ENCODE data around the gene FAM222B.
"Not testable (repeated sequence)": the region's sequence is repeated elsewhere in the genome, so short reads cannot be mapped to it uniquely, and the experiment has no call there.

FAM222B gene

DNA sequence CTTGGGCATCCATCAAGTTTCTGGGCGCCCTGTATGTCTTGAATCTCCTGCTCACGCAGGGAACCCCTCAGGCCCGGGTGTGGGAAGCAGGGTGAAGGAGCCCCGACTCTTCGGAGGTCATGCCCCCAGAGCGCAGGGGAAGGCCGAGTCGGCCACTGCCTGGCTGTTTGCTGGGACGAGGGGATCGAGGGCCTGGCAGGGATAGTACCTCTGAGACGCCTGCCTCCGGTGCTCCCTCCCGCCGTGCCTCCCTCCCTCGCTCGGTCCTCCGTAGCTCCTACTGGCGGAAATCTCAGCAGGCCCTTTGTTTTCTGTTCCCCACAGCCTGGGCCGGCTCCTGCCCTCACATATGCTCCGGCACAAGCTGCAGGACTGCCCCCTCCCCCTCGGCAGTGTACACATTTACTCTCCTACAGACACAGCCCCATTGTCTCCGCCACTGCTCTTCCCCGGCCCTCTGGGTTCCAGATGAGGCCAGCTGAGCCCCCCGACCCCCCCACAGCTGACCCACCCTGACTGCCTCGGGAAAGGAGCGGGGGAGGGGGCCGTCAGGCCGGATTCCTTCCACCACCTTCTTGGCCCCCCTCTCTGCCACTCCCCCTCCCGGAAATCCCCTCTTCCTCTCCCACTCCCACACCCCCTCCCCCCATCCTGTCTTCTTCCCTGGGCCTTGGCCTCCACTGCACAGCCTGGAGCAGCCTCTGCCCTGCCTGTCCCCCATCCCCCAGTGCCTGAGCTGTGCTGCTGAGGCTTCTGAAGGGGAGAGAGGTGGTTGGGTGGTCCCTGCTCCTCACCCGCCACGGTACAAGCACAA lies 97.4 kb downstream of the FAM222B start:
- DNase-seq (ENCODE audit: low spot score), result peak; percentile 57

DNA sequence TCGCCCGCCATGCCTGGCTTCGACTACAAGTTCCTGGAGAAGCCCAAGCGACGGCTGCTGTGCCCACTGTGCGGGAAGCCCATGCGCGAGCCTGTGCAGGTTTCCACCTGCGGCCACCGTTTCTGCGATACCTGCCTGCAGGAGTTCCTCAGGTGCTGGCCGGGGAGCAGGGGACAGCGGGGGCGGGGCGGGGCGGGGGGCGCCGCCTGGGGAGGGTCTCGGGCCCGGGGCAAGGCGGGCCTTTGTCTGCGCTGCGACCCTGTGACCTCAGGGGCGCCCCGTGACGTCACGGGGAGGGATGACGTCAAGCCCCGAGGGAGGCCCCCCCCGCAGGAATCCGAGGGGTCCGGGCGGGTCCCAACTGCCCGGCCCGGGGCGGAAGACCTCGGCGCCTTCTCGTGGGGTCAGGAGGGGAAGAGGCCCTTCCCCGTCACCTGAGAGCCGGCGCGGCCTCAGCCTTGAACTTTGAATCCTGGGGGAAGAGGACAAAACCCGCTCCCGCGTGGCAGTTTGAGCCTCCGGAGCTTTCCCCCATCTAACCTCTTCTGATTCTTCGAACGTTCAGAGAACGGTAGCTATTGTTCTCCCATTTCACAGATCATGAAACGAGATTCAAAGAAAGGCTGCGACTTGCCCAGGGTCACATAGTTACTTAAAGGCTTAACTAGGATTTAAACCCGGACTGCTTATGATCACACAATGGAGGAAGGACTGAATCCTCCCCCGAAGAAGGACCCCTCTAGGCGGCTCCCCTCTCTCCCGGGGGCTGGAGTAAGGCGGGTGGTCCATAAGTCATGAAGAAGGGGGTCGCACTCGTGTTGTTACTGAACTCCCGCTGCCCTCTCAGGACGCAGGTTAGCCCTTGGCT lies 98.3 kb downstream of the FAM222B start:
- DNase-seq (ENCODE audit: low spot score), result peak; percentile 69

DNA sequence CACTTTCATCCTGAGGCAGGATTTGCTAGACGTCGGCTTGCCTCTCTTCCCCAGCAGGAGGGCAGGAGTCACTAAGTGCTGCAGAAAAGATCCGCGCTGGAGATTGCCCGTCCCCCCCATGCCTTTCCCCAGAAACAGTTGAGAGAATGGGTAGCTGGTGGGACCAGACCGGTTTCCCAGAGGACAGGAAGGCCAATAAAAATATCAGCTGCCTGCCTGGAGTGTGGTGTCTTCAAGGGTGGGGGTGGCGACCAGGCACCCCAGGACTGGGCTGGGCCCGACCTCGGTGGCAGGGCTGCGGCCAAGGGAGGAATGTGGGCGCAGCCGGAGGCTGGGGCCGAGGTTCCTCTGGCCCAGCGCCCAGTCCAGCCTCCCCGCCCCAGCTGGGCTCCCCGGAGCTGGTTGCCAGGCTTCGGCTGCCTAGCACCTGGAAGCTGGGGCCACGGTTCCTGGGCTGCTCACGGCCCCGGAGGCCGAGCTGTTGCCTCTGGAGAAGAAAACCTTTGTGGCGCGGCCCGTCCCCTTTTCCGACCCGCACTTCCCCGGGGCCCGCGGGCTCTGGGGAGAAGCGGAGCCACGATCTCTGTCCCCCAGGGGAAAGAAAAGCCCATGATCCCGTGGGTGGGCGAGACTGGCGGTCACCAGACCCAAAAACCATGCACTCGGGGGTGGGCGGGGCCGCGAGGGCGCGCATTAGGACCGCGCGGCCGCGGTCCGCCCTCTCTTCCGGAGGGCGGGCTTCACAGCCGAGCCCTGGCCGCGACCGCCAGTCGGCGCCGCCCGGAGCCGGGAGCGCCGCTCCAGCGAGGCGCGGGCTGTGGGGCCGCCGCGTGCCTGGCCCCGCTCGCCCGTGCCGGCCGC lies 99.1 kb downstream of the FAM222B start, which contains the start of gene TRAF4:
TSS of gene TRAF4 (plus strand) at position 769 of the 861 bp plus-strand sequence. CDS start 102 bp downstream, outside the sequence.
- DNase-seq (ENCODE audit: low spot score), result peak; percentile 92

DNA sequence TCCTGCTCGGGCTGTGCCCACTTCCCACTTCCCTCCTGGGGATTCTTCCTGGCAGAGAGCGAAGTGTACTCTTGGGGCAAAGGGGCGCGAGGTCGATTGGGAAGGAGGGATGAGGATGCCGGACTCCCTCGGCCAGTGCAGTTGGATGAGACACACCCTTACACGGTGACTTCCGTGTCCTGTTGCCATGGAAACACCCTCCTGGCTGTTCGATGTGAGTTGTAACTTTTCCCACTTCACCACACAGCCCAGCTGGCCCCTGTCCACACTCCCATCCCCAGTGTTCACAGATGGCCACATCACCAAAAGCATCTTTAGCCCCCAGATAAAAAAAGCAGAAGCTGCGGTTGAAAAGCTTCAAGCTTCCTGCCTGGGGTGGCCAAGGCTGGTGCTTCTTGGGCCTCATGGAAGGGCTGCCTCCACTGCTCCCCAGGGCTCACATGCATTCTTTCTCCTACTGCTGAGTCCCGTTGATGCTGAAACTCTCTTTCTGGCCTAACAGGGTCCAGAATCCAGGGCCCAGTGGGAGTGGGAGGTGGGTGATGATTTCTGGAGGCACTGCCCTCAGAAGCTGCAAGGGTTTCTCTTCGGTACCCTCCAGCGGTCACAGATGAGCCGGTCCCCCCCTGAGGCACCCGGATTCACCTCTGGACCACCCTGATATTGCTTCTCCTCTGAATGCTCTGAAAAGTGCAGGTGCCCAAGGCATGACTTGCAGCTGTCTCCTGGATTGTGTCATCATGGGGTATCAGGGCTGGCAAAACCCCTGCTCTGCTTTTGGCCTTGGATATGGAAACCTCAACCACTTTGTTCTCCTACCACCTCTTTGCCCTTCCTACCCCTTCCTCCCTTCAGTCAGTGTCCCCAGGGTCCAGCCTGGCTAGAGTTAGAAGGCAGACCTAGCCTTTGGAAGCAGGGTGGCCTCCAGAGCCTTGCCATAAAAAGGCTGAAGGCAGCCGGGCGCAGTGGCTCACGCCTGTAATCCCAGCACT lies 100.9 kb downstream of the FAM222B start:
- DNase-seq (ENCODE audit: low spot score), result no peak

DNA sequence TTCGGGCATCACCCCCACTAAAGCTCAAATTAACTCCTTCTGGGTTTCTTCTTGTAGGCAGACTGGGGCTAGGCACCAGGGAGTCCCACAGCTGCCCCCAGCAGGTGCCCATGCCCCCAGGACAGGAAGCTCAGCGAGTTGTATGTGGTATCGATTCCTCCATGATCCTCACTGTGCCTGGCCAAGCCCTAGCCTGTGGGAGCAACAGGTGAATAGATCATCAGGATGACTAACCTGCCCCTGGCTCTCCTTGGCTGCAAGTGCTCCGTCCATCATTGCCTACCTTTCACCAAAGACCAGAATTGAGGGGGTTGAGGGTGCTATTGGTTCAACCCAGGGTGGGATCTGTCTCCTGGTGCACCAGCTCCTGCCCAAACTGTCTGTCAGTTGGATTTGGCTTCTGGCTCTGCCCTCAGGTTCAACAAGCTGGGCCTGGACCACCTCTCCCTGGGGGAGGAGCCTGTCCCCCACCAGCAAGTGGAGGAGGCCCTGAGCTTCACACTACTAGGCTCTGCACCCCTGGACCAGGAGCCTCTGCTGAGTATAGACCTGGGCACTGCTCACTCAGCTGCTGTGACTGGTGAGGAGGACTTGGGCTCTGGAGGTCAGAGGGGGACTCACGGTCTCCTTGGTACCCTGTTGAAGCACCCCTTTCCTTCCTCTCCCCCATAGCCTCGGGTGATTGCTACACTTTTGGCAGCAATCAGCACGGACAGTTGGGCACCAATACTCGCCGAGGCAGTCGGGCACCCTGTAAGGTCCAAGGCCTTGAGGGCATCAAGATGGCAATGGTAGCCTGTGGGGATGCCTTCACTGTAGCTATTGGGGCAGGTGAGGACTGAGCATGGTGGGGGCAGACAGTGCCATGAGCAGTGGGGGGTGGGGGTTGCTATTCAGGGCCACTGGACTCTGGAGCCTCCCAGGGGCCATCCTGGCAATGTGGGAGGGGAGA lies 101.9 kb downstream of the FAM222B start:
- no peak for DNase-seq (ENCODE audit: low spot score)

DNA sequence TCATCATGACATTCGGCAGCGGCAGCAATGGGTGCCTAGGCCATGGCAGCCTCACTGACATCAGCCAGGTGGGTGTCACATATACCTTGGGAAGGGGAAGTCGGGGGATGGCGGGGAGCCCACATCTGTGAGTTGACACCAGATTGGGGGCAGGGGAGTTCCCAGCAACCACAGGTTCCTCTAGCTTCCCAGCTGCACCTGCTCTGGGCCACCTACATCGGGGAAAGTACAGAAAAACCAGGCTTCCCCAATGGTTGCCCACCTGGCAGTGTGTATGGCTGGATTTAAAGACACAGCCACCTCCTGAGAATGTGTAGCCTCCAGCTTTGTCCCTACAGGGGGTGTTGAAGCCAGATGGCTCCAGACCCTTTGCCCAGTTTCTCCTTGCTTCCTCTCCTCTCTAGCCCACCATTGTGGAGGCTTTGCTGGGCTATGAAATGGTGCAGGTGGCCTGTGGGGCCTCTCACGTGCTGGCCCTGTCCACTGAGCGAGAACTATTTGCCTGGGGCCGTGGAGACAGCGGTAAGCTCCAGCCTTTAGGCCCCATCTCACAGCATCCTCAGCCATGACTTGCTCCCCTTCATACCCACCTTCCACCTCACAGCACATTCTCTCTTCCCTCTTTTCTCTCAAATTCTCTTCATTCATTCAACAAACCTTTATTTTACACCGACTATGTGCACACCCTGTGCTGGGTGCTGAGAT lies 103.8 kb downstream of the FAM222B start:
- no peak for DNase-seq (ENCODE audit: low spot score)

DNA sequence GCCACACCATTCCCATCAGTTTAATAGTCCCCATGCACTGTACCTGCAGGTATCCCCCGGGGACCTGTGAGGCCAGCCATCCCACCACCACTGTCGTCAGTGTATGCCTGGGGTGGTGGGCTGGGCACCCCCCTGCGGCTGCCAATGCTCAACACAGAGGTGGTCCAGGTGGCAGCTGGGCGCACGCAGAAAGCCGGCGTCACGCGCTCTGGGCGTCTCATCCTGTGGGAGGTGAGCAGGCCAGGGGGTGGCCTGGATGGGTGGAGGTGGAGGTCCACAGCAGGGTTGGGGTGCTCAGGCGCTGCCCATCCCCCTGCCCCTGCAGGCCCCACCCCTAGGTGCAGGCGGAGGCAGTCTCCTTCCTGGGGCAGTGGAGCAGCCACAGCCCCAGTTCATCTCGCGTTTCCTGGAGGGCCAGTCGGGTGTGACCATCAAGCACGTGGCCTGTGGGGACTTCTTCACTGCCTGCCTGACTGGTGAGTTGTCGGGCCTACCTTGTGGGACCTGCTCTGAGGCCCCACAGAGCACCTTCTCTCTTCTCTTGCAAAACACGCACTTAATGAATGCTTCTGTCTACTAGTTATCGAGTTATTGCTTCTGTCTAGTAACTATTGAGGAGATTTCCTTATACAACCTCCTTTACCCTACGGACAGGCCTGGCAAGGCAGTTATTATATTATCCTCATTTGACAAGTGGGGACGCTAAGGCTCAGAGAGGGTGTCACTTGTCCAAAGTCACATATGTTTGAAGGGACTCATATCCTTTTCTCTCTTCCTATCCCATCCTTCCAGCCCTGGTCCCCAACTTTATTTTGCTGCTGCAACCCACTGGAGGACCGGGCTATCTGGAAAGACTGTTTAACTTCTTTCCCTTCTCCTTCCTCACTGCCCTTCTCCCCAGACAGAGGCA lies 104.6 kb downstream of the FAM222B start:
- no peak for DNase-seq (ENCODE audit: low spot score)

DNA sequence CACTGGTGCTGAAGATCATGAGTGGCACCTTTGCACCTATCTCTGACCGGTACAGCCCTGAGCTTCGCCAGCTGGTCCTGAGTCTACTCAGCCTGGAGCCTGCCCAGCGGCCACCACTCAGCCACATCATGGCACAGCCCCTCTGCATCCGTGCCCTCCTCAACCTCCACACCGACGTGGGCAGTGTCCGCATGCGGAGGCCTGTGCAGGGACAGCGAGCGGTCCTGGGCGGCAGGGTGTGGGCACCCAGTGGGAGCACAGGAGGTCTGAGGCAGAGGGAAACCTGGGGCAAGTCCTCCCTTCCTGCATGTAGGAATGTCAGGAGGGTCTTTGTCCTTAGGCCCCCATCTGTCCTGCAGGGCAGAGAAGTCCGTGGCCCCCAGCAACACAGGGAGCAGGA lies 105.3 kb downstream of the FAM222B start:
- no peak for DNase-seq (ENCODE audit: low spot score)

DNA sequence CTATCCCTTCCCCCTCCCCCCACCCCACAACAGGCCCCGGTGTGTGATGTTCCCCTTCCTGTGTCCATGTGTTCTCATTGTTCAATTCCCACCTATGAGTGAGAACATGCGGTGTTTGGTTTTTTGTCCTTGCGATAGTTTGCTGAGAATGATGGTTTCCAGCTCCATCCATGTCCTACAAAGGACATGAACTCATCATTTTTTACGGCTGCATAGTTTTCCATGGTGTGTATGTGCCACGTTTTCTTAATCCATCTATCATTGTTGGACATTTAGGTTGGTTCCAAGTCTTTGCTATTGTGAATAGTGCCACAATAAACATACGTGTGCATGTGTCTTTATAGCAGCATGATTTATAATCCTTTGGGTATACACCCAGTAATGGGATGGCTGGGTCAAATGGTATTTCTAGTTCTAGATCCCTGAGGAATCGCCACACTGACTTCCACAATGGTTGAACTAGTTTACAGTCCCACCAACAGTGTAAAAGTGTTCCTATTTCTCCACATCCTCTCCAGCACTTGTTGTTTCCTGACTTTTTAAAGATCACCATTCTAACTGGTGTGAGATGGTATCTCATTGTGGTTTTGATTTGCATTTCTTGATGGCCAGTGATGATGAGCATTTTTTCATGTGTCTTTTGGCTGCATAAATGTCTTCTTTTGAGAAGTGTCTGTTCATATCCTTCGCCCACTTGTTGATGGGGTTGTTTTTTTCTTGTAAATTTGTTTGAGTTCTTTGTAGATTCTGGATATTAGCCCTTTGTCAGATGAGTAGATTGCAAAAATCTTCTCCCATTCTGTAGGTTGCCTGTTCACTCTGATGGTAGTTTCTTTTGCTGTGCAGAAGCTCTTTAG lies 106.4 kb downstream of the FAM222B start:
- not testable (repeated sequence) for DNase-seq (ENCODE audit: low spot score)

DNA sequence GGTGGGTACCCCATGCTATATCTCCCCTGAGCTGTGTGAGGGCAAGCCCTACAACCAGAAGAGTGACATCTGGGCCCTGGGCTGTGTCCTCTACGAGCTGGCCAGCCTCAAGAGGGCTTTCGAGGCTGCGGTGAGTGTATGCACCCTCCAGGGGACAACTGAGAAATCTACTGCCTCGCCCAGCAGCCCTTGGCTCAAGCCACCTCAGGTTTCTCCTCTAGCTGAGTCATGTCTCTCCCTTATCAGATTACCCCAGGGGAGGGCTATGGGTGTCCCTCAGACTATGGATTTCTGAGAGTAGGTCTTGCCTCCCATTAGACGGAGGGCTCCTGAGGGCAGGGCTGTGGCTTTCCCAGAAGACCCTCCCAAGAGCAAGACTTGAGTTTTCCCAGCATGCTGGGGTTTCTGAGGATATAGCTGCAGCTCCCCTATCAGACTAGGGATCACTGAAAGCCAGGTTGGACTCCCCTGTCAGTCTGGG lies 107.3 kb downstream of the FAM222B start:
- DNase-seq (ENCODE audit: low spot score), result no peak

DNA sequence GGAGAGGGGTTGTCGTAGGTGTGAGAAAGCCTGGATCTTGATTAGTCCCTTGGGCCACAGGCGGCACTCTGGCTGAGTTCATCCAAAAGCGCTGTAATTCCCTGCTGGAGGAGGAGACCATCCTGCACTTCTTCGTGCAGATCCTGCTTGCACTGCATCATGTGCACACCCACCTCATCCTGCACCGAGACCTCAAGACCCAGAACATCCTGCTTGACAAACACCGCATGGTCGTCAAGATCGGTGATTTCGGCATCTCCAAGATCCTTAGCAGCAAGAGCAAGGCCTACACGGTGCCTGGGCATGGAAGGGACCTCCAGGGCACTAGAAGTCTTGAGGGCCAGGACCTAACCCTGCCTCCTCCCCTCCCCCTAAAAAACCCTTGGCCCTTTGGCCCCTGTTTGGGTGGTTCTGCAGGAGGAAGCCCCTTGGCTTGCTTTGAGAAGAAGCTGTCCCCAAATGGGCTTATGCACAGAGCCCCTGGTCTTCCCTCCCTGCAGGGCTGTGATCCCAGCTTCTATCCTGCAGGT lies 107.8 kb downstream of the FAM222B start:
- no peak for DNase-seq (ENCODE audit: low spot score)

DNA sequence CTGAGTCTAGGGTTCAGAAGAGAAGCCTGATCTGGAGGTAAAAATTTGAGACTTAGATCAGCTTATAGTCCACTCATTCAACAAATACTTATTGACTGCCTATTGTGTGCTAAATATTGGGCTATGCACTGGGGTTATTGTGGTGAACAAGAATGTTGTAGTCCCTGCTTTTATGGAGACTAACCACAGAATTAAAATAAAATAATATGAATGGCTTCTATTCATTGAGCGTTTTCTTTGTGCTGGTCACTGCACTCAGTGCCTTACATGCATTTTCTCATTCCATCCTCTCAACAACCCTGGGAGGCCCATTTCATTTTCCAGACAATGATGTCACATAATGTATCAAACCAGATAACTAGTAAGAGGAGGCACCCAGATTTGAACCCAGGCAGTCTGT lies 109.2 kb downstream of the FAM222B start:
- no peak for DNase-seq (ENCODE audit: low spot score)

DNA sequence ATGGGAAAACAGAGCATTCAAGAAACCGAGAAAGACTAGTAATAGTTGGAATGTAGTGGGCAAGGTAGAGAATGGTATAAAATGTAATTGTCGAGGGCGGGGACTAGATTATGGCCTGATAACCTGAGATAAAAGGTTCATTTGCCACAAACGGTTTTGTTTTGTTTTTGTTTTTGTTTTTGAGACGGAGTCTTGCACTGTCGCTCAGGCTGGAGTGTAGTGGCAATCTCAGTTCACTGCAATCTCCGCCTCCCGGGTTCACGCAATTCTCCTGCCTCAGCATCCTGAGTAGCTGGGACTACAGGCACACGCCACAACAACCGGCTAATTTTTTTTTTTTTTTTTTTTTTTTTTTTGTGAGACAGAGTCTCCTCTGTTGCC lies 112.7 kb downstream of the FAM222B start:
- DNase-seq (ENCODE audit: low spot score), result no peak

DNA sequence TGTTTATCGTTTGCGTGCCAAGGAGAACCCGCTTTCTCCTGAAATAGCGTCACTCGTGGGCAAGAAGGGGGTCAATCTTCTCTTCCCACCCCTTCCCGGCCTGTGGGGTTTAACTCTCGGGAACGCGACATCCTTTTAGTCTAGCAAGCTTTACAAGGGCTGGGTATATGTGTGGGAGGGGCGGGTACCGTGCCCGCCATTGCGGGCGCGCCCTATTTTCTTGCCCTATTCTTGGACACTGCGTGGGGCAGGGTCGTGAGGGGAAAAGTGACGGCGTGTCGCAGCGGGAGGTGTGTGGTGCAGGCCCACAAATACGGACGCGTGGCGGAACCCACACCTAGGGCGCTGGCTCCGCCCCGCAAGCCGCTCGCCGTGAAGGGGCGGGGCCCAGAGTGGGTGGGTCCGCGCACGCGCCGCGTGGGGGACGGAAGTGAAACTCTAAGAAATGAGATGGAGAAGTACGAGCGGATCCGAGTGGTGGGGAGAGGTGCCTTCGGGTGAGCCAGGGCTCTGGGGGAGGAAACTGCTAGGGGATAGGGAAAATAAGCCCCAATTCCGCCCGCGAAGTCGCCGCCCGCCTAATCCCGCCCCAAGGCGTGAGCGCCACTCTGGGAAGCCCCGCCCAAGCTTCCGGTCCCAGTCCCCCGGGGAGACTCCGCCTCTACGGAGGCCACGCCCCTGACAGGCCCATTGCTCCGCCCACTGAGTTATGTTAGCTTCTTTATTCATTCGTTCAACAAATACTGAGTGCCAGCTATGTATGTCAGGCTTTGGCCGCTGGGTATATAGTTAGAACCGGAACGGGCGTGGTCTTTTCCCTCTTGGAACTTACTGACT lies 114.0 kb downstream of the FAM222B start, which contains the start of gene NEK8:
TSS of gene NEK8 (plus strand) at position 425 of the 837 bp plus-strand sequence. CDS start at position 451, 26 bp downstream.
- peak; percentile 92 for DNase-seq (ENCODE audit: low spot score)

Measured in hepatic stellate cell (primary cell).